Activated CD4-positive, CD25-positive, alpha-beta regulatory T cell (primary cell): ENCODE results near the gene TGM1.
A peak's percentile ranks its signal among the peaks of the same experiment; 100 is the strongest.
"Not testable (repeated sequence)": the region's sequence is repeated elsewhere in the genome, so short reads cannot be mapped to it uniquely, and the experiment has no call there.

Experiments used
- DNase-seq, 4 experiments: peaks; one replicate each; lab custom pipeline; 2025; lab: John Stamatoyannopoulos, UW

Gene TGM1

GRCh38 chr14:24254630-24255392 lies 8.2 kb downstream of the TGM1 start:
- no peak for DNase-seq

- no peak for DNase-seq
Observed at GRCh38 chr14:24253936-24254335, 9.0 kb downstream of the TGM1 start.

- no peak for DNase-seq
Observed at GRCh38 chr14:24252289-24253124, 10.5 kb downstream of the TGM1 start.

GRCh38 chr14:24251880-24252288 lies 11.1 kb downstream of the TGM1 start:
- no peak for DNase-seq

- no peak for DNase-seq
Observed at GRCh38 chr14:24250354-24250753, 12.6 kb downstream of the TGM1 start.

GRCh38 chr14:24249230-24250021 lies 13.6 kb downstream of the TGM1 start:
- no peak for DNase-seq

- DNase-seq: no peak
Observed at GRCh38 chr14:24247422-24247821, 15.6 kb downstream of the TGM1 start.

GRCh38 chr14:24246765-24247212 lies 16.2 kb downstream of the TGM1 start:
- no peak for DNase-seq

GRCh38 chr14:24245350-24245749 lies 17.6 kb downstream of the TGM1 start:
- DNase-seq: not testable (repeated sequence)

- no peak for DNase-seq
Observed at GRCh38 chr14:24243336-24243836, 19.6 kb downstream of the TGM1 start.

- DNase-seq: peak; percentile 87 to 93 (median 92)
Observed at GRCh38 chr14:24241829-24242443, 21.0 kb downstream of the TGM1 start.

GRCh38 chr14:24240110-24240918 lies 22.7 kb downstream of the TGM1 start:
- DNase-seq: no peak

GRCh38 chr14:24238527-24239037 lies 24.4 kb downstream of the TGM1 start:
- DNase-seq: no peak

GRCh38 chr14:24238123-24238522 lies 24.9 kb downstream of the TGM1 start:
- no peak for DNase-seq

- DNase-seq: no peak
Observed at GRCh38 chr14:24237463-24237955, 25.5 kb downstream of the TGM1 start.

GRCh38 chr14:24236689-24237462 lies 26.1 kb downstream of the TGM1 start:
- no peak for DNase-seq

- DNase-seq: no peak
Observed at GRCh38 chr14:24235804-24236688, 26.9 kb downstream of the TGM1 start.
